HCT116 (cell line): ENCODE data around the gene ANP32B. TPM values are rescaled to one million over a fixed set of nuclear protein-coding genes. Genes with fewer than 3 reads are reported as not detected.

Experiments used
- ATAC-seq: fragments of 200-7000 bp; cut with Tn5 transposase; 2 replicates; pipeline ENCODE4 v1.9.1; 2020; ENCODE audit warnings: mild to moderate bottlenecking, moderate library complexity
- BruUV-seq: library from RNA; stranded (reverse); fragments of 400-500 nt; replicated peaks from 2 replicates; lab custom pipeline; 2021; lab: Mats Ljungman, UMichigan
- CTCF ChIA-PET: fragments of 300-600 bp; sonication (Branson Sonifier 250); formaldehyde crosslinking; loops from one replicate; lab custom pipeline; 2021; ENCODE audit warnings: antibody characterized with exemption; lab: Charles Lee
- POLR2A ChIA-PET: fragments of 300-600, 350-600 bp; sonication (Branson Sonifier 250); formaldehyde crosslinking; loops from one replicate; lab custom pipeline; 2021; ENCODE audit warnings: antibody characterized with exemption; lab: Charles Lee
- RAD21 ChIA-PET, 2 experiments: fragments of 300-600 bp; sonication (Branson Sonifier 250); formaldehyde crosslinking; loops; one replicate each; lab custom pipeline; 2023; ENCODE audit warnings: low total read pairs in 2 of 2; ENCODE audit not compliant: uncharacterized antibody in 2 of 2, unreplicated experiment in 2 of 2, low non-redundant PET in 1 of 2; lab: Charles Lee
- DNase-seq: peaks from one replicate; pipeline ENCODE4 v3.0.0-alpha.2; 2010; ENCODE audit warnings: low read depth, low spot score
- H2AFZ ChIP-seq: fragments of 200-600 bp; shearing (Covaris generic), sonication (generic); 2 replicates; pipeline ENCODE4 v1.6.1; 2017; ENCODE audit warnings: low read depth, mixed run types, mixed read lengths, antibody characterized with exemption, low read length; ENCODE audit not compliant: poor library complexity, severe bottlenecking
- H3K27ac ChIP-seq: 2 replicates; pipeline ENCODE4 v1.5.1; 2012; ENCODE audit warnings: low read depth, low read length
- H3K27me3 ChIP-seq: fragments of 200-600 bp; sonication (generic); 2 replicates; pipeline ENCODE4 v1.6.1; 2016; ENCODE audit warnings: mixed run types, low read length, mixed read lengths; ENCODE audit not compliant: insufficient read depth
- H3K36me3 ChIP-seq, 2 experiments: fragments of 200-500 bp in 1 of 2; fragments of 200-600 bp in 1 of 2; sonication (Bioruptor generic) in 1 of 2; sonication (generic) in 1 of 2; 2 replicates each; pipeline versions ENCODE4 v1.5.1 to v1.6.1; 2014 to 2016; ENCODE audit warnings: low read length in 2 of 2, inconsistent platforms in 1 of 2, mixed read lengths in 1 of 2, mixed run types in 1 of 2; ENCODE audit not compliant: insufficient read depth in 2 of 2, control insufficient read depth in 1 of 2
- H3K4me1 ChIP-seq, 2 experiments: fragments of 200-600 bp in 1 of 2; sonication (generic) in 1 of 2; 2 replicates each; pipeline versions ENCODE4 v1.5.1 to v1.6.1; 2012 to 2017; ENCODE audit warnings: low read length in 2 of 2, inconsistent platforms in 1 of 2, mild to moderate bottlenecking in 1 of 2, mixed read lengths in 1 of 2, mixed run types in 1 of 2, moderate library complexity in 1 of 2; ENCODE audit not compliant: insufficient read depth in 2 of 2, control insufficient read depth in 1 of 2
- H3K4me2 ChIP-seq: fragments of 200-600 bp; sonication (generic); 2 replicates; pipeline ENCODE4 v1.6.1; 2017; ENCODE audit warnings: mixed run types, low read length, mixed read lengths
- H3K4me3 ChIP-seq, 2 experiments: fragments of 200-600 bp in 1 of 2; sonication (generic) in 1 of 2; replicated peaks in 1 of 2; 2 replicates each; pipeline ENCODE4 v1.5.1; 2011 to 2016; ENCODE audit warnings: low read length in 2 of 2, control low read depth in 1 of 2, low read depth in 1 of 2, mild to moderate bottlenecking in 1 of 2, mixed read lengths in 1 of 2, mixed run types in 1 of 2
- H3K79me2 ChIP-seq: fragments of 200-600 bp; sonication (generic); 2 replicates; pipeline ENCODE4 v1.6.1; 2017; ENCODE audit warnings: mild to moderate bottlenecking, mixed run types, low read length, moderate library complexity, mixed read lengths; ENCODE audit not compliant: insufficient read depth
- H3K9ac ChIP-seq: fragments of 200-600 bp; sonication (generic); 2 replicates; pipeline ENCODE4 v1.6.1; 2016; ENCODE audit warnings: low read length, mixed read lengths
- H3K9me2 ChIP-seq: fragments of 200-600 bp; sonication (generic), shearing (Covaris generic); 2 replicates; pipeline ENCODE4 v1.6.1; 2017; ENCODE audit warnings: mixed run types, mild to moderate bottlenecking, moderate library complexity; ENCODE audit not compliant: insufficient read depth
- H3K9me3 ChIP-seq, 2 experiments: fragments of 200-500 bp in 1 of 2; fragments of 200-600 bp in 1 of 2; sonication (Bioruptor generic) in 1 of 2; sonication (generic) in 1 of 2; 2 replicates each; pipeline ENCODE4 v1.6.1; 2014 to 2017; ENCODE audit warnings: low read length in 2 of 2, mixed read lengths in 2 of 2, inconsistent platforms in 1 of 2, low read depth in 1 of 2, mild to moderate bottlenecking in 1 of 2, mixed run types in 1 of 2, moderate library complexity in 1 of 2; ENCODE audit not compliant: control insufficient read depth in 1 of 2, insufficient read depth in 1 of 2
- H4K20me1 ChIP-seq: fragments of 200-600 bp; sonication (generic), shearing (Covaris generic); 2 replicates; pipeline ENCODE4 v1.6.1; 2017; ENCODE audit warnings: mixed run types, mild to moderate bottlenecking, moderate library complexity; ENCODE audit not compliant: insufficient read depth
- JUND ChIP-seq: IDR thresholded peaks from 2 replicates; pipeline ENCODE4 v1.6.1; 2012
- MAX ChIP-seq: IDR thresholded peaks from 2 replicates; pipeline ENCODE4 v1.6.1; 2012
- POLR2AphosphoS5 ChIP-seq: IDR thresholded peaks from 2 replicates; pipeline ENCODE4 v1.6.1; 2011; ENCODE audit warnings: mild to moderate bottlenecking, low read depth, low read length, moderate library complexity
- RAD21 ChIP-seq: IDR thresholded peaks from 2 replicates; pipeline ENCODE4 v1.6.1; 2012; ENCODE audit warnings: low read depth, mild to moderate bottlenecking
- SRF ChIP-seq: IDR thresholded peaks from 2 replicates; pipeline ENCODE4 v1.6.1; 2012; ENCODE audit warnings: low read depth
- YY1 ChIP-seq: IDR thresholded peaks from 2 replicates; pipeline ENCODE4 v1.6.1; 2011; ENCODE audit warnings: low read length, low read depth, moderate library complexity, mild to moderate bottlenecking; ENCODE audit not compliant: insufficient replicate concordance; ENCODE audit errors: extremely low read depth
- intact Hi-C: fragments of 100-400 bp; cut with micrococcal nuclease; formaldehyde crosslinking; loops from 2 replicates; pipeline ENCODE4 v1.10.0; 2022
- total RNA-seq: library from RNA; stranded (reverse); gene quantifications from one replicate; pipeline ENCODE4 v1.2.1, GENCODE V29; 2021; ENCODE audit not compliant: unreplicated experiment
- TF ChIP-seq, protein P1 (sequence below), 3 experiments: fragments of 200-600 bp in 1 of 3; sonication (generic) in 1 of 3; IDR thresholded peaks in 2 of 3; conservative IDR thresholded peaks in 1 of 3; 2 replicates each; pipeline ENCODE4 v1.5.1; 2012 to 2017; ENCODE audit warnings: low read depth in 2 of 3, low read length in 2 of 3, antibody characterized with exemption in 1 of 3, borderline replicate concordance in 1 of 3, control low read depth in 1 of 3, mild to moderate bottlenecking in 1 of 3, mixed read lengths in 1 of 3, mixed run types in 1 of 3, moderate library complexity in 1 of 3; ENCODE audit not compliant: insufficient read depth in 1 of 3

The ANP32B gene
- total RNA-seq, 1 experiment from 2014 or later = 206 TPM

DNA sequence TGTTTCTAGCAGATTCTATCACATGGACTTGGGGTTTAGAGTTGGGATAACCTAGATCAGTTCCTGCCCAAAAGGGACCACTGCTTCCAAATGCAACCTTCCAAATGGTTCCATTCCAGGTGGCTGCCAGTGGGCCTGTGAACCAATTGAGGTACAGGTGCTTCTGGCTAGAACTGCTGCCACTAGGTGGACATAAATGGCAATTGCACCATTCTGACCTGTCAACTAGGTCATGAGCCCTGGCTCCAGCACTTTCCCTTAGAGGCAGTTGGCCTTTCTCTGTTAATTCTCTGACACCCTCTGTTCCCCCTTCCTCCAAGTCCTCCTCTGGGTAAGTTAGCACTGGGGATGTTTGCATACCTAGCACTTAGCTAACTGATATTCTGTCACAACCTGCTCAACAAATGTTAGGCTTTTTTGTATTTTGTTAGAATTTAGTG, 28.6 kb upstream of the ANP32B start:
- ChIA-PET CTCF (interaction anchor here (0.9 to 1.6 kb wide), 3 partner anchors 9 to 33 kb away, joined by 3 to 7 read pairs (median 4); partner anchors contain the start of gene TRMO), POLR2A (no interaction called here), RAD21 (no interaction called here)
- Histone ChIP-seq H2AFZ (peak overlapping the region; percentile 40), H3K79me2 (no peaks in the 10 kb centered on the region), H3K4me2 (no peak overlapping the region), H3K4me3 (no peak overlapping the region), H3K27ac (no peak overlapping the region), H3K27me3 (no peaks in the 10 kb centered on the region), H4K20me1 (no peaks in the 10 kb centered on the region), H3K9ac (no peak overlapping the region), H3K4me1 (peaks cover 0 to 5% of the 10 kb centered on the region in 2 experiments; a peak in 1 of 4 replicates), H3K36me3 (no peaks in the 10 kb centered on the region), H3K9me2 (no peaks in the 10 kb centered on the region), H3K9me3 (no peaks in the 10 kb centered on the region)
- TF ChIP-seq SRF (no peak; the same call in 1 of the 2 replicates), YY1 (no peak), MAX (peak; percentile 11; the same call in 1 of the 2 replicates), POLR2AphosphoS5 (no peak), JUND (no peak), RAD21 (peak; percentile 64)
- TF ChIP-seq, protein P1, sequence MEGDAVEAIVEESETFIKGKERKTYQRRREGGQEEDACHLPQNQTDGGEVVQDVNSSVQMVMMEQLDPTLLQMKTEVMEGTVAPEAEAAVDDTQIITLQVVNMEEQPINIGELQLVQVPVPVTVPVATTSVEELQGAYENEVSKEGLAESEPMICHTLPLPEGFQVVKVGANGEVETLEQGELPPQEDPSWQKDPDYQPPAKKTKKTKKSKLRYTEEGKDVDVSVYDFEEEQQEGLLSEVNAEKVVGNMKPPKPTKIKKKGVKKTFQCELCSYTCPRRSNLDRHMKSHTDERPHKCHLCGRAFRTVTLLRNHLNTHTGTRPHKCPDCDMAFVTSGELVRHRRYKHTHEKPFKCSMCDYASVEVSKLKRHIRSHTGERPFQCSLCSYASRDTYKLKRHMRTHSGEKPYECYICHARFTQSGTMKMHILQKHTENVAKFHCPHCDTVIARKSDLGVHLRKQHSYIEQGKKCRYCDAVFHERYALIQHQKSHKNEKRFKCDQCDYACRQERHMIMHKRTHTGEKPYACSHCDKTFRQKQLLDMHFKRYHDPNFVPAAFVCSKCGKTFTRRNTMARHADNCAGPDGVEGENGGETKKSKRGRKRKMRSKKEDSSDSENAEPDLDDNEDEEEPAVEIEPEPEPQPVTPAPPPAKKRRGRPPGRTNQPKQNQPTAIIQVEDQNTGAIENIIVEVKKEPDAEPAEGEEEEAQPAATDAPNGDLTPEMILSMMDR (IDR thresholded peaks at IDR 0.05 in 2 of 3, conservative IDR thresholded peaks at IDR 0.05 in 1 of 3; ENCODE audit: borderline replicate concordance in 1 of 3, insufficient read depth in 1 of 3, low read depth in 2 of 3, low read length in 2 of 3) = peak; percentile 74 to 86 (median 78)
- DNase-seq (peak; percentile 59), ATAC-seq (peak; percentile 99)
- intact Hi-C loops = loop anchor here (1.0 kb wide), 2 partner anchors 31 to 244 kb away; no protein-coding TSS in a partner anchor
- no TSS peak for BruUV-seq
